HepG2 (cell line): Measurements from ENCODE around the gene CMTM4. TPM values are rescaled to one million over a fixed set of nuclear protein-coding genes. Genes with fewer than 3 reads are reported as not detected.

Source experiments
- ARNT ChIP-seq: fragments of 450-650 bp; IDR thresholded peaks from 2 replicates; pipeline ENCODE4 v1.6.1; 2017
- BORCS8-MEF2B ChIP-seq: sonication (generic); formaldehyde crosslinking; IDR thresholded peaks from 2 replicates; pipeline ENCODE4 v1.8.0; 2022; ENCODE audit warnings: mild to moderate bottlenecking, missing genetic modification reagents
- CBX1 ChIP-seq: IDR thresholded peaks from one replicate; pipeline ENCODE4 v1.6.1; 2016; ENCODE audit warnings: antibody characterized with exemption, low read depth
- ERF ChIP-seq: IDR thresholded peaks from 2 replicates; pipeline ENCODE4 v1.6.1; 2018; ENCODE audit warnings: missing biosample characterization, missing genetic modification reagents
- GFI1 ChIP-seq: sonication (generic); formaldehyde crosslinking; IDR thresholded peaks from 2 replicates; pipeline ENCODE4 v1.5.0; 2020; ENCODE audit warnings: missing genetic modification reagents, mild to moderate bottlenecking, borderline replicate concordance
- KAT8 ChIP-seq: IDR thresholded peaks from 2 replicates; pipeline ENCODE4 v1.6.1; 2016; ENCODE audit warnings: missing genetic modification reagents, missing compliant biosample characterization
- PATZ1 ChIP-seq: sonication (generic); formaldehyde crosslinking; IDR thresholded peaks from 2 replicates; pipeline ENCODE4 v1.4.0; 2020; ENCODE audit warnings: missing genetic modification reagents
- RBFOX2 ChIP-seq: fragments of 200-400 bp; formaldehyde crosslinking; IDR thresholded peaks from 2 replicates; pipeline ENCODE4 v1.6.1; 2017; ENCODE audit warnings: low read depth, mild to moderate bottlenecking, low read length
- REL ChIP-seq: sonication (generic); formaldehyde crosslinking; conservative IDR thresholded peaks from 2 replicates; pipeline ENCODE4 v1.8.0; 2022; ENCODE audit warnings: mild to moderate bottlenecking, missing genetic modification reagents, moderate library complexity
- SRSF1 ChIP-seq: fragments of 200-400 bp; formaldehyde crosslinking; optimal IDR thresholded peaks from 2 replicates; pipeline ENCODE3; 2017; ENCODE audit warnings: mild to moderate bottlenecking, low read depth, low read length, moderate library complexity
- SRSF4 ChIP-seq: fragments of 200-400 bp; formaldehyde crosslinking; IDR thresholded peaks from one replicate; pipeline ENCODE4 v1.6.1; 2018; ENCODE audit warnings: mild to moderate bottlenecking, low read depth, low read length, moderate library complexity; ENCODE audit not compliant: poor library complexity, severe bottlenecking
- U2AF1 ChIP-seq: fragments of 200-400 bp; formaldehyde crosslinking; optimal IDR thresholded peaks from 2 replicates; pipeline ENCODE3; 2017; ENCODE audit warnings: mild to moderate bottlenecking, low read depth, low read length
- USF2 ChIP-seq, 2 experiments: sonication (generic) in 1 of 2; formaldehyde crosslinking in 1 of 2; IDR thresholded peaks; 2 replicates each; pipeline versions ENCODE4 v1.5.1 to v1.6.1; 2011 to 2020; ENCODE audit warnings: borderline replicate concordance in 1 of 2, low read depth in 1 of 2, low read length in 1 of 2, mild to moderate bottlenecking in 1 of 2, missing genetic modification reagents in 1 of 2, moderate library complexity in 1 of 2
- XBP1 ChIP-seq: sonication (generic); formaldehyde crosslinking; IDR thresholded peaks from 2 replicates; pipeline ENCODE4 v1.5.0; 2020; ENCODE audit warnings: missing genetic modification reagents
- YEATS2 ChIP-seq: sonication (generic); formaldehyde crosslinking; IDR thresholded peaks from 2 replicates; pipeline ENCODE4 v1.4.0; 2020; ENCODE audit warnings: missing genetic modification reagents, borderline replicate concordance
- ZBTB14 ChIP-seq: sonication (generic); formaldehyde crosslinking; IDR thresholded peaks from 2 replicates; pipeline ENCODE4 v1.4.0; 2020; ENCODE audit warnings: missing genetic modification reagents
- ZBTB26 ChIP-seq: IDR thresholded peaks from 2 replicates; pipeline ENCODE4 v1.6.1; 2016; ENCODE audit warnings: missing compliant biosample characterization, missing genetic modification reagents, borderline replicate concordance
- ZBTB43 ChIP-seq: sonication (generic); formaldehyde crosslinking; conservative IDR thresholded peaks from 2 replicates; pipeline ENCODE4 v1.4.0; 2020; ENCODE audit warnings: missing genetic modification reagents
- ZNF124 ChIP-seq: sonication (generic); formaldehyde crosslinking; IDR thresholded peaks from 2 replicates; pipeline ENCODE4 v1.4.0; 2020; ENCODE audit warnings: missing genetic modification reagents
- ZNF564 ChIP-seq: sonication (generic); formaldehyde crosslinking; IDR thresholded peaks from 2 replicates; pipeline ENCODE4 v1.8.1; 2023; ENCODE audit warnings: mild to moderate bottlenecking, missing genetic modification reagents
- ZNF749 ChIP-seq: sonication (generic); formaldehyde crosslinking; IDR thresholded peaks from 2 replicates; pipeline ENCODE4 v1.8.0; 2022; ENCODE audit warnings: mild to moderate bottlenecking, missing genetic modification reagents, moderate library complexity, borderline replicate concordance
- polyA plus RNA-seq, 8 experiments: library from polyadenylated mRNA; depleted of rRNA in 3 of 8; stranded (reverse) in 7 of 8; unstranded in 1 of 8; fragments of >200 nt; fragmentation: Illumina TruSeq in 4 of 8; extraction: Trizol in 4 of 8; gene quantifications; 2 replicates each; pipeline versions ENCODE4 v1.2.1 to v1.2.3, GENCODE V29; 2011 to 2016; ENCODE audit warnings: low read depth in 4 of 8, missing spikeins in 1 of 8, mixed read lengths in 1 of 8; ENCODE audit not compliant: insufficient read depth in 1 of 8
- total RNA-seq, 5 experiments: library from RNA; depleted of rRNA; stranded (reverse); fragments of >200 nt; fragmentation: Illumina TruSeq; extraction: Trizol; gene quantifications; 2 replicates each; pipeline ENCODE4 v1.2.3, GENCODE V29; 2016; ENCODE audit warnings: low read depth in 1 of 5

CMTM4 gene
- total and polyA plus RNA-seq, 2 of the 13 experiments (the other 11 are each of a cell fraction or from before 2014, with no cell fraction given) = 32.0 to 36.3 TPM

GRCh38 chr16:66604376-66605176 lies 92.0 kb downstream of the CMTM4 start, which contains the start of gene CMTM3 (continued):
- TF ChIP-seq ZNF564 (CRISPR knock-in tag) (0 out of 2 replicates have a peak, but pooled peaks have one; percentile 1), ZBTB43 (no peak), GFI1 (CRISPR knock-in tag) (no peak; the same call in 1 of the 2 replicates), PATZ1 (CRISPR knock-in tag) (no peak; the same call in none of the 2 replicates), RBFOX2 (peak; percentile 85), KAT8 (CRISPR knock-in tag) (peak; percentile 62; the same call in 1 of the 2 replicates), CBX1 (no peak), ERF (CRISPR knock-in tag) (peak; percentile 19; the same call in 1 of the 2 replicates), BORCS8-MEF2B (no peak), SRSF1 (no peak), ARNT (no peak), YEATS2 (CRISPR knock-in tag) (no peak), REL (CRISPR knock-in tag) (no peak), U2AF1 (no peak), XBP1 (CRISPR knock-in tag) (no peak), ZBTB14 (CRISPR knock-in tag) (0 out of 2 replicates have a peak, but pooled peaks have one; percentile 36), ZBTB26 (CRISPR knock-in tag) (no peak; the same call in 1 of the 2 replicates), USF2 (IDR thresholded peaks at IDR 0.05; ENCODE audit: low read depth, low read length) (no peak), USF2 (CRISPR knock-in tag; IDR thresholded peaks at IDR 0.05; ENCODE audit: borderline replicate concordance) (no peak), ZNF124 (no peak), SRSF4 (no peak), ZNF749 (CRISPR knock-in tag) (no peak)
